ENCODE data around the gene ZNF485. TPM values are rescaled to one million over a fixed set of nuclear protein-coding genes. Genes with fewer than 3 reads are reported as not detected.
A peak's percentile ranks its signal among the peaks of the same experiment; 100 is the strongest.

ZNF485 gene
- total and polyA plus RNA-seq, 9 donors = 2.0 to 8.3 (median 4.1) TPM

DNA sequence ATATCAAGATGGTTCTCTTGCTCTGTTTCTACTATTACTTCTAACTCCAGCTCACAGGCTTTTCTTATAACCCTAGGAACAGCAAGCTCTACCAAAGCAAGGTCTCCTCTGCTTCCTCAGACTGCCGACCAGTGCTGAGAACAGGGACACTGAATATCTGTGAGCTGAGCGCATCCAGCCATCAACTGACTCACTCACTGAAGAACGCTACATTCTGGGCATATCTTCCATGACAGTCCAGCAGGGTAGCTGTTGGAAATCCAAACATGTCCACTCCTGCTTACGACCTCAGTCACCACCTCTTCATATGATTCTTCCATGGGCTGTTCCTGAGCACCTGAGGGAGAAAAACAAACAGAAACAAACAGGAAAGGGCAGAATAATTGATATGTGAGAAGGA lies 39.6 kb downstream of the ZNF485 start:
- TF ChIP-seq POLR2A (IDR thresholded peaks at IDR 0.05) (no peak), EP300 (IDR thresholded peaks at IDR 0.05) (no peak)
- TF ChIP-seq, protein P1, sequence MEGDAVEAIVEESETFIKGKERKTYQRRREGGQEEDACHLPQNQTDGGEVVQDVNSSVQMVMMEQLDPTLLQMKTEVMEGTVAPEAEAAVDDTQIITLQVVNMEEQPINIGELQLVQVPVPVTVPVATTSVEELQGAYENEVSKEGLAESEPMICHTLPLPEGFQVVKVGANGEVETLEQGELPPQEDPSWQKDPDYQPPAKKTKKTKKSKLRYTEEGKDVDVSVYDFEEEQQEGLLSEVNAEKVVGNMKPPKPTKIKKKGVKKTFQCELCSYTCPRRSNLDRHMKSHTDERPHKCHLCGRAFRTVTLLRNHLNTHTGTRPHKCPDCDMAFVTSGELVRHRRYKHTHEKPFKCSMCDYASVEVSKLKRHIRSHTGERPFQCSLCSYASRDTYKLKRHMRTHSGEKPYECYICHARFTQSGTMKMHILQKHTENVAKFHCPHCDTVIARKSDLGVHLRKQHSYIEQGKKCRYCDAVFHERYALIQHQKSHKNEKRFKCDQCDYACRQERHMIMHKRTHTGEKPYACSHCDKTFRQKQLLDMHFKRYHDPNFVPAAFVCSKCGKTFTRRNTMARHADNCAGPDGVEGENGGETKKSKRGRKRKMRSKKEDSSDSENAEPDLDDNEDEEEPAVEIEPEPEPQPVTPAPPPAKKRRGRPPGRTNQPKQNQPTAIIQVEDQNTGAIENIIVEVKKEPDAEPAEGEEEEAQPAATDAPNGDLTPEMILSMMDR (IDR thresholded peaks at IDR 0.05) = no peak
- H3K36me3 ChIP-seq = peaks cover 7% of the 10 kb centered on the region
- no peaks in the 10 kb centered on the region for H3K4me1 ChIP-seq (ENCODE audit: insufficient read depth)
- H3K27me3 ChIP-seq = no peaks in the 10 kb centered on the region
- WGBS, 3 donors = 97 to 100% (median 99%) methylated on average over 4 of the region's 4 CpGs
- DNase-seq = no peak
- intact Hi-C loops (cut with DNase I) = no loop called here
- H3K4me3 ChIP-seq = no peak overlapping the region
- no peak overlapping the region for H3K27ac ChIP-seq
- peaks cover 9 to 43% of the 10 kb centered on the region in 2 donors for H3K9me3 ChIP-seq

DNA sequence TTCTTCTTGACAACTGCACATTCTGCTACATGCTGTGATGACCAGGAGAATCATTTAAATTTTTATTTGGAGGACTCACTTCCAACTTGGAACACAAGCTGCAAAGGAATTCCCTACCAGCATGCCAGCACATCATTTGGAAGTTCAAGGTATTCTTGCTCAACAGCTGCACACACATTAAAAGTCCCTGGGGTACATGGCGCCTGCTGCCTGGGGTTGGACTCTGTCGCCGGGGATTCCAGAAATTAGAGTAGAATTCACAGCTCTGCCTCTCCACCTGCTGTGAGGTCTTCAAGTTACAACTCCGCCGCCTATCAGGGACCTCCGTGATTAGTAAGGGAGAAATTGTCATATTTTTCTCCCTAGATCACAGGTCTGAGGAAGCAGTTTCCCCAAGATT lies 41.3 kb downstream of the ZNF485 start:
- WGBS, 3 donors = 94 to 98% (median 98%) methylated on average over 6 of the region's 6 CpGs
- Histone ChIP-seq H3K27me3 (no peaks in the 10 kb centered on the region), H3K9me3 (peaks cover 9 to 36% of the 10 kb centered on the region in 2 donors), H3K27ac (no peak overlapping the region), H3K4me3 (peak overlapping the region; percentile 61), H3K4me1 (ENCODE audit: insufficient read depth) (no peaks in the 10 kb centered on the region), H3K36me3 (peaks cover 7% of the 10 kb centered on the region)
- DNase-seq = no peak
- TF ChIP-seq POLR2A (IDR thresholded peaks at IDR 0.05) = no peak
- intact Hi-C loops (cut with DNase I) = no loop called here

DNA sequence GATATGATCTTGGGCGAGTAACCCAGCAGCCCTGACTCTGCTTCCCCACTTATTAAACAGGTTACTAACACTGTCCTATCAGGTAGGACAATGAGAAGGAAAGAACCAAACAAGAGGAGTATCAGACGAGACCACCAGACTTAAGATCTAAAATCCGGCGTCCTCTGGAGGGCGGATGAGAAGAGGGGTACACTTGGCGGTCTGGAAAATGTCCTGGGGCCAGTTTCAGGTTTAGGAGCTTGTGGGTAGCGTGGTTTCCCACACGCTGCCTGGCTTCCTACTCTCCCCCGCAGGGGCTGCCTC lies 41.8 kb downstream of the ZNF485 start:
- no peak for TF ChIP-seq EP300 (IDR thresholded peaks at IDR 0.05)
- TF ChIP-seq, protein P1 (IDR thresholded peaks at IDR 0.05) = no peak
- no peak for TF ChIP-seq POLR2A (IDR thresholded peaks at IDR 0.05)
- H3K27me3 ChIP-seq = no peaks in the 10 kb centered on the region
- peak overlapping the region; percentile 82 to 90 for H3K27ac ChIP-seq
- H3K4me1 ChIP-seq (ENCODE audit: insufficient read depth) = no peaks in the 10 kb centered on the region
- peak overlapping the region; percentile 61 for H3K4me3 ChIP-seq
- no peak for DNase-seq
- peaks cover 9 to 32% of the 10 kb centered on the region in 2 donors for H3K9me3 ChIP-seq
- WGBS, 3 donors = 27 to 44% (median 39%) methylated on average over 9 of the region's 9 CpGs
- peaks cover 7% of the 10 kb centered on the region for H3K36me3 ChIP-seq
- intact Hi-C loops (cut with DNase I) = no loop called here

DNA sequence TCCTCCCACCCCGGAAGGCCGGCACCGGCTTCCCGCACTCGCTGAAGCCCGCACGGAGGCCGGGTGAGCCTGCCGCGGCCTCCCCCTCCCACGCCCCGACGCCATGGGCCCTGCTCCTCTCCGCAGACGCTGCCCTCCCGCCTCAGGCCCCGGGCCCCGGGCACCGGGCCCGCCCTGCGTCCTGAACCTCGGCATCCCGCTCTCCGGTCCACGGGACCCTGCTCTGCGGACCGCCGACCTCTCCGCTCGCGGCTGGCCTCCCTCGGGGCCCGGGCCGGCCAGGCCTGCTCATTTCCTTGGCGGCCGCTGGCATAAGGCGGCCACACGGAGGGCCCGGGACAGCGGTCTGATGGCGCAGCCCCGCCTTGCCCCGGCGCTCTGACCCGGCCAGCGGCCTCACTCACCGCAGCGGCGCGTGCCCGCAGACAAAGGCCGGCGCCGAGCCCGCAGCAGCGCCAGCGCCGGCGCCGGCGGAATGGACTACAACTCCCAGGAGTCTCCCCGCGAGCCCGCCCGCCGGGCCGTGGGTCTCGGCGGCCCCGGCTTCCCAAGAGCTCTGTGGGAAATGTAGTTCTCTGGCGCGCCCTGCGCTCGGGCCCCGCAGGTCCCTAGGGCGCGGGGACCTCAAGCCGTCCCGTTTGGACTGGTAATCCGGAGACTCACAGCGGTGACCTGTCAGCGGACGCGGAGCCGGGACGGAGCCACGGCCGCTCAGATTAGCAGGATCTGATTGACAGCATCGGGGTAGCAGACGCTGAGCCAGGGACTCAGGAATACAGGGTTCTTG lies 42.4 kb downstream of the ZNF485 start, which contains the start of gene ZNF32:
Gene ZNF32 (minus strand): TSS at position 484 of the 787 bp plus-strand sequence. CDS start 2,748 bp downstream, outside the sequence.
- intact Hi-C loops (cut with DNase I) = no loop called here
- H3K27me3 ChIP-seq = no peaks in the 10 kb centered on the region
- peak within 1 kb of the TSS; percentile 61 for H3K4me3 ChIP-seq
- no peaks in the 10 kb centered on the region for H3K4me1 ChIP-seq (ENCODE audit: insufficient read depth)
- peaks cover 7% of the 10 kb centered on the region for H3K36me3 ChIP-seq
- DNase-seq = peak; percentile 80 to 89 (median 85)
- TF ChIP-seq POLR2A (IDR thresholded peaks at IDR 0.05) = peak; percentile 39
- TF ChIP-seq, protein P1 (IDR thresholded peaks at IDR 0.05) = no peak
- peaks cover 9 to 28% of the 10 kb centered on the region in 2 donors for H3K9me3 ChIP-seq
- WGBS, 3 donors = 0 to 1% (median 0%) methylated on average over 70 to 90 of the region's 90 CpGs
- peak within 1 kb of the TSS; percentile 82 to 90 for H3K27ac ChIP-seq

DNA sequence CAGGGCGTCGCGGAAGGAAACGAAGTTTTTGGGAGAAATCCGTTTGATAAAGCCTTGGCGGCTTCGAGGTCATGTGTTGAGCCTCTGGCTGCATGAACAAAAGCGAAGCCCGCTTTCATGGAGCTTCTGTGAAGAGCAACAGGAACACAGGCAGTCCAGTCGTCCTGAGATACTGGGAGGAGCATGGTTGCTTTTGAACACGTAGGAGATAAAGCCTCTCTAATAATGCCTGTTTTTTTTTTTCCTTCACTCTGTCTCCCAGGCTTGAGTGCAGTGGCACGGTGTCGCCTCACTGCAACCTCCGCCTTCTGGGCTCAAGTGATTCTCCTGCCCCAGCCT lies 42.9 kb downstream of the ZNF485 start:
- Histone ChIP-seq H3K4me3 (peak overlapping the region; percentile 61), H3K9me3 (peaks cover 5 to 24% of the 10 kb centered on the region in 2 donors), H3K27ac (peak overlapping the region; percentile 82 to 90), H3K27me3 (no peaks in the 10 kb centered on the region), H3K36me3 (peaks cover 2% of the 10 kb centered on the region), H3K4me1 (ENCODE audit: insufficient read depth) (no peaks in the 10 kb centered on the region)
- WGBS, 3 donors = 13 to 20% (median 16%) methylated on average over 14 of the region's 14 CpGs
- no peak for DNase-seq
- TF ChIP-seq POLR2A (IDR thresholded peaks at IDR 0.05) (no peak), EP300 (IDR thresholded peaks at IDR 0.05) (no peak)
- TF ChIP-seq, protein P1 (IDR thresholded peaks at IDR 0.05) = no peak
- intact Hi-C loops (cut with DNase I) = no loop called here

All from ovary (tissue), 9 donors.